CD4-positive, alpha-beta memory T cell (primary cell): ENCODE measurements around the gene PERM1. TPM values are rescaled to one million over a fixed set of nuclear protein-coding genes. Genes with fewer than 3 reads are reported as not detected.

ENCODE experiments used
- CTCF ChIA-PET: fragments of 350-600 bp; sonication (Branson Sonifier 250); formaldehyde crosslinking; loops from one replicate; lab custom pipeline; 2021; ENCODE audit warnings: inconsistent platforms; ENCODE audit not compliant: partially characterized antibody; lab: Charles Lee
- POLR2A ChIA-PET: fragments of 350-600 bp; sonication (Branson Sonifier 250); formaldehyde crosslinking; loops from one replicate; lab custom pipeline; 2021; ENCODE audit not compliant: partially characterized antibody; lab: Charles Lee
- DNase-seq, 5 donors: peaks; one replicate each; pipeline versions ENCODE4 v3.0.0 to v3.0.0-alpha.2; 2020 to 2022; ENCODE audit warnings: mixed read lengths in 1 of 5
- H3K27ac ChIP-seq: one replicate; pipeline ENCODE4 v1.7.0; 2013; ENCODE audit warnings: low read depth, low read length
- H3K27me3 ChIP-seq: 2 replicates; pipeline ENCODE4 v1.7.0; 2013; ENCODE audit warnings: mild to moderate bottlenecking, low read length, moderate library complexity; ENCODE audit not compliant: insufficient read depth
- H3K36me3 ChIP-seq: 2 replicates; pipeline ENCODE4 v1.7.0; 2013; ENCODE audit warnings: mild to moderate bottlenecking, low read length, moderate library complexity; ENCODE audit not compliant: insufficient read depth
- H3K4me1 ChIP-seq: 2 replicates; pipeline ENCODE4 v1.7.0; 2013; ENCODE audit warnings: mild to moderate bottlenecking, low read length, moderate library complexity; ENCODE audit not compliant: insufficient read depth
- H3K4me3 ChIP-seq, 2 donors: one replicate each; pipeline ENCODE4 v1.7.0; 2013; ENCODE audit warnings: low read length in 2 of 2, mild to moderate bottlenecking in 1 of 2
- H3K9me3 ChIP-seq, 2 donors: one replicate each; pipeline ENCODE4 v1.7.0; 2013; ENCODE audit warnings: low read length in 2 of 2, control low read depth in 1 of 2; ENCODE audit not compliant: control insufficient read depth in 1 of 2
- H3K27ac Mint-ChIP-seq, 7 donors: one replicate each; pipeline ENCODE4 v1.8.0; 2020 to 2021; ENCODE audit warnings: mixed read lengths in 7 of 7, mild to moderate bottlenecking in 6 of 7, inconsistent platforms in 3 of 7, moderate library complexity in 3 of 7
- H3K27me3 Mint-ChIP-seq, 2 donors: one replicate each; pipeline ENCODE4 v1.8.0; 2020 to 2021; ENCODE audit warnings: mixed read lengths in 2 of 2
- H3K36me3 Mint-ChIP-seq, 2 donors: one replicate each; pipeline ENCODE4 v1.8.0; 2020 to 2021; ENCODE audit warnings: mixed read lengths in 2 of 2, inconsistent platforms in 1 of 2, mild to moderate bottlenecking in 1 of 2
- H3K4me1 Mint-ChIP-seq, 4 donors: one replicate each; pipeline ENCODE4 v1.8.0; 2020 to 2021; ENCODE audit warnings: mixed read lengths in 4 of 4, mild to moderate bottlenecking in 1 of 4
- H3K4me3 Mint-ChIP-seq, 8 donors: one replicate each; pipeline ENCODE4 v1.8.0; 2020 to 2021; ENCODE audit warnings: mixed read lengths in 8 of 8, mild to moderate bottlenecking in 7 of 8, moderate library complexity in 6 of 8, inconsistent platforms in 3 of 8
- H3K9me3 Mint-ChIP-seq, 8 donors: one replicate each; pipeline ENCODE4 v1.8.0; 2020 to 2021; ENCODE audit warnings: mixed read lengths in 8 of 8, mild to moderate bottlenecking in 5 of 8, inconsistent platforms in 3 of 8, moderate library complexity in 1 of 8
- intact Hi-C: fragments of 100-400 bp; cut with micrococcal nuclease; formaldehyde crosslinking; loops from one replicate; pipeline ENCODE4 v1.15.1; 2023
- polyA plus RNA-seq, 2 donors: library from polyadenylated mRNA; unstranded; fragments of 300-500 nt; fragmentation: Illumina TruSeq; gene quantifications; one replicate each; pipeline ENCODE4 v1.2.3, GENCODE V29; 2021
- total RNA-seq, 2 experiments: library from RNA; stranded (reverse); gene quantifications; one replicate each; pipeline ENCODE4 v1.2.3, GENCODE V29; 2021

The PERM1 gene
- total and polyA plus RNA-seq, 4 experiments from 2014 or later: 0.16 TPM; not detected in 3

DNA sequence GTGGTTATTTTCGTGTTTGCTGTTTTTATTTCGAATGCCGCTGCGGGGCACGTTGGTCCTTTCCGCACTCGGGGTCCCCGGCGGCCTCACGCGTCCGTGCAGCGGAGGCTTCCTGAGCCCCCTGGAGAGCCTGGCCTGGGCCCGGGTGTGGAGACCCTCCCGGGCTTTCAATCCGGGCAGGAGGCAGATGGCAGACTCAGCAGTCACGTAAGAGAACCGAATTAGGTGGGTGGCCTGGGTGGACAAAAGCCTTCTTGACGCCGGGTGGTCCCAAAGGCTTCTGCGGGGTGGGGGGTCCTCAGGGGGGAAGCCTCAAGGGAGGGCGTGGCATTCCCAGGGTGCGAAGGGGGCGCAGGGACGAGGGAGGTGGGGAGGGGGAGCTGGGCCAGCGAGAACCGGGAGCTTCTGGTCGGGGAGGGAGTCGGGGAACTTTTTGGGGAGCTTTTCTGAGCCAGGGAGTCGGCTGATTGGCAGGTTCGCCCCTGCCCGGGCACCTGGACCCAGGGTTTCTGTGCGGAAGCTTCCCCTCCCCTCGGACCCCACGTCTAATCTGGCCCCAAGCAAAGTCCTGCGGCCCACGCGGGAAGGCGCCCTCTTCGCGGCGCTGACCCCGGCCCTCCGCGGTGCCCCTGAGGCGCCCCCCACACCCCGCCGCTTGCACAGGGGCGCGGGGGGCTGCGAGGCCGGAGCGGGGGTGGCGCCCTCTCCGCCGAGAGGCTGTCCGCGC, 19.3 kb upstream of the PERM1 start:
- Histone ChIP-seq H3K9me3 (no peaks in the 10 kb centered on the region), H3K36me3 (no peaks in the 10 kb centered on the region), H3K4me1 (peaks cover 32% of the 10 kb centered on the region), H3K27me3 (peaks cover 47% of the 10 kb centered on the region), H3K27ac (no peak overlapping the region), H3K4me3 (peak overlapping the region; percentile 3 to 44)
- peaks cover 8 to 17% (median 10%) of the 10 kb centered on the region in 4 donors for H3K4me1 Mint-ChIP-seq
- ChIA-PET POLR2A (interaction anchor here (1.5 to 2.1 kb wide), 2 partner anchors 12 to 17 kb away, joined by 8 to 16 read pairs; partner anchors contain the start of gene ISG15), CTCF (interaction anchor here (1.3 to 4.5 kb wide), 8 partner anchors 9 to 63 kb away, joined by 4 to 35 read pairs (median 7); partner anchors contain the start of gene ISG15)
- H3K27me3 Mint-ChIP-seq: peaks cover 23 to 28% of the 10 kb centered on the region in 2 donors
- H3K9me3 Mint-ChIP-seq: no peaks in the 10 kb centered on the region
- peak overlapping the region; percentile 64 to 91 (median 76) for H3K4me3 Mint-ChIP-seq
- no peaks in the 10 kb centered on the region for H3K36me3 Mint-ChIP-seq
- peak overlapping the region in 6 of 7 donors; percentile 85 to 94 (median 90) for H3K27ac Mint-ChIP-seq
- DNase-seq: peak in 1 of 5 donors; percentile 23
- intact Hi-C loops: no loop called here

GRCh38 chr1:1000357-1001056, 18.6 kb upstream of the PERM1 start:
- peak overlapping the region; percentile 85 to 94 (median 89) for H3K27ac Mint-ChIP-seq
- Histone ChIP-seq H3K9me3 (no peaks in the 10 kb centered on the region), H3K27ac (no peak overlapping the region), H3K4me3 (peak overlapping the region; percentile 3 to 44), H3K27me3 (peaks cover 46% of the 10 kb centered on the region), H3K36me3 (no peaks in the 10 kb centered on the region), H3K4me1 (peaks cover 36% of the 10 kb centered on the region)
- H3K4me1 Mint-ChIP-seq: peaks cover 11 to 22% (median 13%) of the 10 kb centered on the region in 4 donors
- intact Hi-C loops: no loop called here
- H3K9me3 Mint-ChIP-seq: no peaks in the 10 kb centered on the region
- H3K27me3 Mint-ChIP-seq: peaks cover 23 to 29% of the 10 kb centered on the region in 2 donors
- no peaks in the 10 kb centered on the region for H3K36me3 Mint-ChIP-seq
- POLR2A ChIA-PET: interaction anchor here (2.1 kb wide), 1 partner anchor 18 kb away, joined by 8 read pairs; no protein-coding TSS in a partner anchor
- peak; percentile 67 to 80 (median 75) for DNase-seq
- peak overlapping the region; percentile 64 to 91 (median 76) for H3K4me3 Mint-ChIP-seq
- CTCF ChIA-PET: interaction anchor here (1.9 to 4.5 kb wide), 4 partner anchors 8 to 17 kb away, joined by 8 to 35 read pairs (median 16); partner anchors contain the start of gene ISG15

- Mint-ChIP-seq H3K4me1 (peaks cover 7 to 24% (median 9%) of the 10 kb centered on the region in 4 donors), H3K27ac (peak within 1 kb of the TSS; percentile 85 to 94 (median 89)), H3K36me3 (no peaks in the 10 kb centered on the region), H3K9me3 (no peaks in the 10 kb centered on the region), H3K27me3 (peaks cover 21 to 29% of the 10 kb centered on the region in 2 donors), H3K4me3 (peak within 1 kb of the TSS; percentile 64 to 91 (median 76))
- intact Hi-C loops: no loop called here
- Histone ChIP-seq H3K36me3 (no peaks in the 10 kb centered on the region), H3K9me3 (no peaks in the 10 kb centered on the region), H3K27ac (no peak within 1 kb of the TSS), H3K4me3 (peak within 1 kb of the TSS; percentile 3 to 44), H3K4me1 (peaks cover 29% of the 10 kb centered on the region), H3K27me3 (peaks cover 39% of the 10 kb centered on the region)
- DNase-seq: peak; percentile 51 to 61 (median 58)
- CTCF ChIA-PET: interaction anchor here (1.1 kb wide), 1 partner anchor 14 kb away, joined by 5 read pairs; the partner anchor contains the start of gene ISG15
- POLR2A ChIA-PET: interaction anchor here (3.1 kb wide), 1 partner anchor 14 kb away, joined by 11 read pairs; the partner anchor contains the start of gene ISG15
Measured at GRCh38 chr1:999725-1000356, 17.9 kb upstream of the PERM1 start, which contains the start of gene HES4. TSS of gene HES4 (minus strand) at chr1:1000097. CDS start at chr1:999973, 124 bp downstream.

DNA sequence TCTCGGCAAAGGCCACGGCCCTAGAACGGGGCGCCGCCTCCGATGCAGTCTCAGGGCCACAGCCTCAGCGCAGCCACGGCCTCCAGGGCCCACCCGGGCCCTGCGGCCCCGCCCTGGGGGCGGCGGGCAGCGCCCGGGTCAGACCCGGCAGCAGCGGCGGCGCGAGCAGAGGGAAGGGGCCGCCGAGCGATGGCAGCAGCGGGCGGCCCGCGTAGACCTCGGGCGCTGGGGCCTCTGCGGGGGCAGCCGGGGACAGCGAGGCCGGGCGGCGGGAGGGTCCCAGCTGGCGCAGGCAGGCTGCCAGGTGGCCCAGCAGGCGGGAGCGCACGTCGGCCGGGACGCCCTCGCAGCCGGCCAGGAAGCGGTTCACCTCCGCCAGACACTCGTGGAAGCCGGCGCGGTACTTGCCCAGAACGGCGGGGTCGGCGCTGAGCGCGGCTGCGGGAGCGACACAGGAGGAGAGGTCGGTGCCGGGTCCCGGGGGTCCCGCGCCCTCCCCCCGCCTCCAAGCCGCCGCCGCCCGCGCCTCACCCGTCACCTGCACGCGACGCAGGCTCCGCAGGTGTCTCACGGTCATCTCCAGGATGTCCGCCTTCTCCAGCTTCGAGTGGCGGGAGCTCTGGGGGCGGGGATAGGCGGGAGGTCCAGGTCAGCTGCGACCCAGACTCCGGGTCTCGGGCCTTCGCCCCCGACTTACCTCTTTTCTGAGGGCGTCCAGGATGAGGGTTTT, 17.3 kb upstream of the PERM1 start:
- Mint-ChIP-seq H3K27me3 (peaks cover 20 to 26% of the 10 kb centered on the region in 2 donors), H3K27ac (peak overlapping the region in 1 of 7 donors; percentile 35), H3K36me3 (no peaks in the 10 kb centered on the region), H3K4me1 (peaks cover 4 to 21% (median 5%) of the 10 kb centered on the region in 4 donors), H3K9me3 (no peaks in the 10 kb centered on the region), H3K4me3 (peak overlapping the region in 5 of 8 donors; percentile 35 to 69 (median 58))
- POLR2A ChIA-PET: interaction anchor here (3.1 kb wide), 1 partner anchor 14 kb away, joined by 11 read pairs; the partner anchor contains the start of gene ISG15
- Histone ChIP-seq H3K27ac (no peak overlapping the region), H3K27me3 (peaks cover 32% of the 10 kb centered on the region), H3K9me3 (no peaks in the 10 kb centered on the region), H3K4me3 (peak overlapping the region in 1 of 2 donors; percentile 35), H3K4me1 (peaks cover 27% of the 10 kb centered on the region), H3K36me3 (no peaks in the 10 kb centered on the region)
- intact Hi-C loops: no loop called here
- CTCF ChIA-PET: interaction anchor here (1.1 kb wide), 1 partner anchor 14 kb away, joined by 5 read pairs; the partner anchor contains the start of gene ISG15
- DNase-seq: peak in 2 of 5 donors; percentile 30 to 43

- H3K27me3 ChIP-seq: peaks cover 30% of the 10 kb centered on the region
- H3K27ac Mint-ChIP-seq: no peak overlapping the region
Measured at GRCh38 chr1:998745-998994, 16.8 kb upstream of the PERM1 start.

DNA sequence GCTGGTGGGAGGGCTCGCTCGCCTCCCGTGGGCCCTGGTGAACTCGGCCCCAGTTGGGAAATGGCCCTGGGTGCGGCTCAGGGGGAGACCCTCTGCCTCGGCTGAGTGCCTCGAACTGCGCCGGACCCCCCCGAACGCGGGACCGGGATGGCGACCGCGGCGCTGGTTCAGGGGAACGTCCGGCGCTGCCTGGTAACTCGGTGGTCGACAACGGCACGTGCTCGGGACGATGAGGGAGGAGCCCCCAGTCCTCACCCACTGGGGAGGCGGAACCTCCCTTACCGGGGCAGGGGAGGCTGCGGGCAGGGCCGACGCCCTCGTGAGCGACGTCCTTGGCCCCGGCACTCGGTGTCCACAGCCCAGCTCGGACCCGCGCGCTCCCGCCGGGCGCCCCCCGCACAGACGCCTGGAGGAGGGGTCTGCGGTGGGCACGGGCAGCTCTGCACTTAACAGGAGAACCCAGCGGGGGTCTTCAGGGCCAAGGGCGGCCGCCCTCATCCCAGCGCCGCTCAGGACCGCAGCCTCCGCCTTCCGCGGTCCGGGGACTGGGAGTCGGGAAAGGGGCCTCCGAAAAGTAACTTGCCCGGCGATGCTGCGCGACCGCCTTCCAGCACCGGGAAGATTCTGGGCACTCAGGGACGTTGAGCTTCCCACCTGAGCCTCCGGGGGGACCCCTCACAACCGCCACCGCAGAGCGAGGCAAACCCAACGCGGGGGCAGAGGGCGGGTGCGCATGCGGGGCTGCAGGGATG, 16.3 kb upstream of the PERM1 start:
- CTCF ChIA-PET: interaction anchor here (0.8 kb wide), 1 partner anchor 66 kb away, joined by 3 read pairs; no protein-coding TSS in a partner anchor
- no peak for DNase-seq
- Histone ChIP-seq H3K36me3 (no peaks in the 10 kb centered on the region), H3K4me3 (no peak overlapping the region), H3K27ac (no peak overlapping the region), H3K4me1 (peaks cover 27% of the 10 kb centered on the region), H3K27me3 (peaks cover 25% of the 10 kb centered on the region), H3K9me3 (no peaks in the 10 kb centered on the region)
- Mint-ChIP-seq H3K27ac (no peak overlapping the region), H3K9me3 (no peaks in the 10 kb centered on the region), H3K4me3 (peak overlapping the region in 1 of 8 donors; percentile 15), H3K4me1 (peaks cover 4 to 21% (median 5%) of the 10 kb centered on the region in 4 donors), H3K27me3 (peaks cover 18 to 23% of the 10 kb centered on the region in 2 donors), H3K36me3 (no peaks in the 10 kb centered on the region)
- POLR2A ChIA-PET: interaction anchor here (3.1 kb wide), 1 partner anchor 15 kb away, joined by 11 read pairs; the partner anchor contains the start of gene ISG15
- intact Hi-C loops: no loop called here

More at GRCh38 chr1:998745-998994, 16.8 kb upstream of the PERM1 start:
- H3K36me3 Mint-ChIP-seq: no peaks in the 10 kb centered on the region
- H3K4me3 Mint-ChIP-seq: no peak overlapping the region
- H3K9me3 Mint-ChIP-seq: no peaks in the 10 kb centered on the region
- POLR2A ChIA-PET: interaction anchor here (3.1 kb wide), 1 partner anchor 15 kb away, joined by 11 read pairs; the partner anchor contains the start of gene ISG15
- DNase-seq: peak in 2 of 5 donors; percentile 28 to 29
- CTCF ChIA-PET: no interaction called here
- peaks cover 20 to 26% of the 10 kb centered on the region in 2 donors for H3K27me3 Mint-ChIP-seq
- Histone ChIP-seq H3K4me1 (peaks cover 27% of the 10 kb centered on the region), H3K27ac (no peak overlapping the region), H3K9me3 (no peaks in the 10 kb centered on the region), H3K36me3 (no peaks in the 10 kb centered on the region), H3K4me3 (no peak overlapping the region)
- intact Hi-C loops: no loop called here
- H3K4me1 Mint-ChIP-seq: peaks cover 4 to 21% (median 5%) of the 10 kb centered on the region in 4 donors
